Gastroesophageal sphincter (tissue), 4 donors: ENCODE results near the gene NPRL2. TPM values are rescaled to one million over a fixed set of nuclear protein-coding genes. Genes with fewer than 3 reads are reported as not detected.

Source experiments
- ATAC-seq: fragments of 150-250 bp; one replicate; pipeline ENCODE4 v1.9.1; 2016; ENCODE audit warnings: mild to moderate bottlenecking, moderate library complexity
- H3K27ac ChIP-seq, 4 donors: fragments of 200-600 bp; sonication (generic) in 3 of 4; 1 replicate in 3 of 4; 2 replicates in 1 of 4; pipeline ENCODE4 v1.5.1; 2016 to 2019
- H3K27me3 ChIP-seq: fragments of 200-600 bp; sonication (generic); one replicate; pipeline ENCODE4 v1.5.1; 2019
- H3K36me3 ChIP-seq, 2 donors: fragments of 200-600 bp; sonication (generic); one replicate each; pipeline ENCODE4 v1.5.1; 2019; ENCODE audit warnings: control low read depth in 1 of 2
- H3K4me1 ChIP-seq, 3 donors: fragments of 200-600 bp; sonication (generic); 1 replicate in 2 of 3; 2 replicates in 1 of 3; pipeline ENCODE4 v1.5.1; 2016 to 2019; ENCODE audit warnings: control low read depth in 2 of 3
- H3K4me3 ChIP-seq, 2 donors: fragments of 200-600 bp; sonication (generic); one replicate each; pipeline ENCODE4 v1.5.1; 2019; ENCODE audit warnings: mild to moderate bottlenecking in 1 of 2, moderate library complexity in 1 of 2
- H3K9me3 ChIP-seq, 3 donors: fragments of 200-600 bp; sonication (generic); one replicate each; pipeline ENCODE4 v1.5.1; 2017 to 2019; ENCODE audit warnings: control low read depth in 2 of 3
- CTCF ChIP-seq, 4 experiments: fragments of 200-600 bp in 2 of 4; fragments of 450-650 bp in 2 of 4; sonication (generic) in 1 of 4; IDR thresholded peaks; one replicate each; pipeline ENCODE4 v1.5.1; 2017 to 2019; ENCODE audit warnings: antibody characterized with exemption in 4 of 4, mild to moderate bottlenecking in 2 of 4, moderate library complexity in 2 of 4
- EP300 ChIP-seq: sonication (generic); formaldehyde crosslinking; IDR thresholded peaks from one replicate; pipeline ENCODE4 v1.6.1; 2017; ENCODE audit warnings: antibody characterized with exemption, mild to moderate bottlenecking
- POLR2A ChIP-seq, 2 donors: fragments of 450-650 bp; IDR thresholded peaks; one replicate each; pipeline ENCODE4 v1.6.1; 2017; ENCODE audit warnings: antibody characterized with exemption in 2 of 2, mild to moderate bottlenecking in 2 of 2, moderate library complexity in 1 of 2
- POLR2AphosphoS5 ChIP-seq: sonication (generic); formaldehyde crosslinking; IDR thresholded peaks from one replicate; pipeline ENCODE4 v1.6.1; 2017; ENCODE audit warnings: antibody characterized with exemption
- WGBS, 2 donors: methylation state at CpG; one replicate each; pipeline ENCODE4 v1.1.5; 2018; ENCODE audit warnings: low coverage in 1 of 2; 5-methylcytosine and 5-hydroxymethylcytosine counted together
- total RNA-seq, 4 donors: library from RNA; depleted of rRNA; stranded (reverse); fragments of >200 nt; gene quantifications; one replicate each; pipeline ENCODE4 v1.1.0, GENCODE V29; 2016

The NPRL2 gene
- total RNA-seq, 4 donors from 2014 or later: 14.0 to 26.6 (median 19.5) TPM

- TF ChIP-seq POLR2A (IDR thresholded peaks at IDR 0.05) (no peak), POLR2AphosphoS5 (peak; percentile 4)
- H3K27ac ChIP-seq: no peak overlapping the region
- WGBS, 2 donors: 29% methylated on average over 1 of the region's 12 CpGs; no CpG with 5 or more reads in 1 of the 2 donors
- peaks cover 4 to 91% (median 50%) of the 10 kb centered on the region in 3 donors for H3K4me1 ChIP-seq
- no peak overlapping the region for H3K4me3 ChIP-seq
- H3K9me3 ChIP-seq: no peaks in the 10 kb centered on the region
- no peak for ATAC-seq
- no peaks in the 10 kb centered on the region for H3K27me3 ChIP-seq
- peaks cover 0 to 59% of the 10 kb centered on the region in 2 donors for H3K36me3 ChIP-seq
These were observed 2.9 kb upstream of the NPRL2 start for GRCh38 chr3:50353245-50354004.

- no peak overlapping the region for H3K4me3 ChIP-seq
- ATAC-seq: no peak
- peaks cover 0 to 64% of the 10 kb centered on the region in 2 donors for H3K36me3 ChIP-seq
- no peaks in the 10 kb centered on the region for H3K9me3 ChIP-seq
- no peak for TF ChIP-seq CTCF (IDR thresholded peaks at IDR 0.05)
- TF ChIP-seq POLR2AphosphoS5: no peak
- no peak for TF ChIP-seq EP300
- no peak for TF ChIP-seq POLR2A (IDR thresholded peaks at IDR 0.05)
- peak overlapping the region in 1 of 4 donors; percentile 94 for H3K27ac ChIP-seq
- peaks cover 1 to 88% (median 44%) of the 10 kb centered on the region in 3 donors for H3K4me1 ChIP-seq
- WGBS, 2 donors: 21% methylated on average over 2 of the region's 2 CpGs; no CpG with 5 or more reads in 1 of the 2 donors
- no peaks in the 10 kb centered on the region for H3K27me3 ChIP-seq
These were observed 2.2 kb upstream of the NPRL2 start for GRCh38 chr3:50352781-50353180.

GRCh38 chr3:50351323-50351697 lies 735 bp upstream of the NPRL2 start:
- Histone ChIP-seq H3K27ac (peak overlapping the region in 3 of 4 donors; percentile 94 to 99 (median 95)), H3K27me3 (no peaks in the 10 kb centered on the region), H3K9me3 (no peaks in the 10 kb centered on the region), H3K36me3 (peaks cover 0 to 54% of the 10 kb centered on the region in 2 donors), H3K4me1 (peaks cover 0 to 85% (median 29%) of the 10 kb centered on the region in 3 donors), H3K4me3 (peak overlapping the region; percentile 50 to 75)
- 38 to 63% methylated on average over 5 to 11 of the region's 11 CpGs for WGBS, 2 donors
- TF ChIP-seq EP300 (no peak), POLR2A (IDR thresholded peaks at IDR 0.05) (no peak), CTCF (IDR thresholded peaks at IDR 0.05) (no peak), POLR2AphosphoS5 (peak; percentile 2)
- no peak for ATAC-seq

- Histone ChIP-seq H3K27ac (peak overlapping the region; percentile 18 to 99 (median 94)), H3K4me3 (peak overlapping the region; percentile 50 to 75), H3K9me3 (no peaks in the 10 kb centered on the region), H3K36me3 (peaks cover 0 to 43% of the 10 kb centered on the region in 2 donors), H3K27me3 (no peaks in the 10 kb centered on the region), H3K4me1 (peaks cover 0 to 84% (median 30%) of the 10 kb centered on the region in 3 donors)
- WGBS, 2 donors: 0 to 20% methylated on average over 2 of the region's 7 CpGs
- TF ChIP-seq EP300 (no peak), POLR2AphosphoS5 (no peak), POLR2A (IDR thresholded peaks at IDR 0.05) (no peak), CTCF (IDR thresholded peaks at IDR 0.05) (no peak)
- no peak for ATAC-seq
These were observed 405 bp downstream of the NPRL2 start for GRCh38 chr3:50350213-50350526.

GRCh38 chr3:50347187-50347813 lies 3.3 kb downstream of the NPRL2 start:
- Histone ChIP-seq H3K36me3 (peaks cover 0 to 20% of the 10 kb centered on the region in 2 donors), H3K4me1 (peaks cover 0 to 64% (median 31%) of the 10 kb centered on the region in 3 donors), H3K4me3 (no peak overlapping the region), H3K27ac (peak overlapping the region in 2 of 4 donors; percentile 32 to 48), H3K27me3 (no peaks in the 10 kb centered on the region), H3K9me3 (no peaks in the 10 kb centered on the region)
- peak in 3 of 4 experiments; percentile 23 to 63 (median 59) for TF ChIP-seq CTCF (IDR thresholded peaks at IDR 0.05)
- TF ChIP-seq EP300: no peak
- ATAC-seq: no peak
- 9 to 20% methylated on average over 4 to 9 of the region's 14 CpGs for WGBS, 2 donors
